HepG2 (cell line): ENCODE data around the gene NTN4. TPM values are rescaled to one million over a fixed set of nuclear protein-coding genes. Genes with fewer than 3 reads are reported as not detected.

Experiments used
- ARID4A ChIP-seq: sonication (generic); formaldehyde crosslinking; IDR thresholded peaks from 2 replicates; pipeline ENCODE4 v1.5.0; 2020; ENCODE audit warnings: mild to moderate bottlenecking, missing genetic modification reagents, borderline replicate concordance
- ATM ChIP-seq: fragments of 450-650 bp; IDR thresholded peaks from 2 replicates; pipeline ENCODE4 v1.7.1; 2017; ENCODE audit warnings: mild to moderate bottlenecking, borderline replicate concordance
- BHLHE40 ChIP-seq: IDR thresholded peaks from 2 replicates; pipeline ENCODE4 v1.6.1; 2011; ENCODE audit warnings: low read length, improper control_type of control experiment
- ETV5 ChIP-seq: IDR thresholded peaks from 2 replicates; pipeline ENCODE4 v1.6.1; 2018; ENCODE audit warnings: missing biosample characterization, missing genetic modification reagents, inconsistent platforms, borderline replicate concordance
- KDM3A ChIP-seq: IDR thresholded peaks from 2 replicates; pipeline ENCODE4 v1.6.1; 2018; ENCODE audit warnings: low read depth, missing compliant biosample characterization
- NKX3-1 ChIP-seq: sonication (generic); formaldehyde crosslinking; IDR thresholded peaks from 2 replicates; pipeline ENCODE4 v1.5.0; 2020; ENCODE audit warnings: missing genetic modification reagents
- PATZ1 ChIP-seq: sonication (generic); formaldehyde crosslinking; IDR thresholded peaks from 2 replicates; pipeline ENCODE4 v1.4.0; 2020; ENCODE audit warnings: missing genetic modification reagents
- PITX1 ChIP-seq: sonication (generic); formaldehyde crosslinking; IDR thresholded peaks from 2 replicates; pipeline ENCODE4 v1.5.1; 2020; ENCODE audit warnings: mild to moderate bottlenecking, missing genetic modification reagents
- RBAK ChIP-seq: sonication (generic); formaldehyde crosslinking; IDR thresholded peaks from 2 replicates; pipeline ENCODE4 v1.5.1; 2020; ENCODE audit warnings: mild to moderate bottlenecking, missing genetic modification reagents
- REST ChIP-seq, 2 experiments: IDR thresholded peaks; 2 replicates each; pipeline ENCODE4 v1.6.1; 2011 to 2012; ENCODE audit warnings: low read length in 2 of 2, borderline replicate concordance in 1 of 2, low read depth in 1 of 2, mild to moderate bottlenecking in 1 of 2, moderate library complexity in 1 of 2
- RFX3 ChIP-seq: IDR thresholded peaks from 2 replicates; pipeline ENCODE4 v1.6.1; 2016; ENCODE audit warnings: missing biosample characterization, missing genetic modification reagents
- SAP130 ChIP-seq: IDR thresholded peaks from 2 replicates; pipeline ENCODE4 v1.6.1; 2016; ENCODE audit warnings: low read depth
- TARDBP ChIP-seq: sonication (generic); formaldehyde crosslinking; IDR thresholded peaks from 2 replicates; pipeline ENCODE4 v1.8.0; 2022; ENCODE audit warnings: mild to moderate bottlenecking, missing genetic modification reagents
- ZNF770 ChIP-seq: sonication (generic); formaldehyde crosslinking; IDR thresholded peaks from 2 replicates; pipeline ENCODE4 v1.5.0; 2020; ENCODE audit warnings: mild to moderate bottlenecking, missing genetic modification reagents
- polyA plus RNA-seq, 8 experiments: library from polyadenylated mRNA; depleted of rRNA in 3 of 8; stranded (reverse) in 7 of 8; unstranded in 1 of 8; fragments of >200 nt; fragmentation: Illumina TruSeq in 4 of 8; extraction: Trizol in 4 of 8; gene quantifications; 2 replicates each; pipeline versions ENCODE4 v1.2.1 to v1.2.3, GENCODE V29; 2011 to 2016; ENCODE audit warnings: low read depth in 4 of 8, missing spikeins in 1 of 8, mixed read lengths in 1 of 8; ENCODE audit not compliant: insufficient read depth in 1 of 8
- total RNA-seq, 5 experiments: library from RNA; depleted of rRNA; stranded (reverse); fragments of >200 nt; fragmentation: Illumina TruSeq; extraction: Trizol; gene quantifications; 2 replicates each; pipeline ENCODE4 v1.2.3, GENCODE V29; 2016; ENCODE audit warnings: low read depth in 1 of 5

NTN4 gene
- total and polyA plus RNA-seq, 2 of the 13 experiments (the other 11 are each of a cell fraction or from before 2014, with no cell fraction given): 7.8 to 11.5 TPM

DNA sequence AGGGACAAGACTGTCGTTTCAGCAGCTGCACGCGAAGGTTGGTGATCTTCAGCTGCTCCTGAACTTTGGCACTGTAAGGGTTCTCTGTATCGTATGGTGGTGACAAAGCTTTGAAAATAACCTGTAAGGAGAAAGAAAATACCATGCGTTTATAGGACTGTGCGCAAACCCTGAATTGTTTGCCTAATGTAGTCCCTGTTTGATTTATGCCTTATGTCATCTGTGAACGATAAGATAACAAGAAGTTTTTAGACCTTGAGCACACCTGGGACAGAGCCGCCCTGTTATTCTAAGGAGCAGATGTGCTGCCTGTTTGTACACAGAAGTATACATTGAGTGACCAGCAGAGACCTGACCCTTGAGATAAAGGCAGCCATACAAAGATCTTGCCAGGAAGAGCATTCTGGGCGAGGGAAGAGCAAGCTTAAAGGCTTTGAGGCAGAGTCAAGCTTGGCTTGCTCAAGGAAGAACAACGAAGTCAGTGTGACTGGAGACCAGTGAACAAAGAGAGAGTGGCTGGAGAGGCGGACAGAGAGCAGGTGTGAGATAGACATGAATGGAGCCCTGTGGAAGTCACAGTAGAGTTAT is 52.4 kb downstream of the NTN4 start (continued):
- TF ChIP-seq REST (IDR thresholded peaks at IDR 0.05; ENCODE audit: borderline replicate concordance in 1 of 2, low read depth in 1 of 2, low read length in 2 of 2) (0 out of 4 replicates have a peak, but pooled peaks of 1 of the 2 experiments have one; percentile 16), BHLHE40 (no peak), RBAK (no peak), ARID4A (CRISPR knock-in tag) (peak; percentile 39; the same call in 1 of the 2 replicates), PATZ1 (no peak), ZNF770 (CRISPR knock-in tag) (no peak), NKX3-1 (no peak), ATM (no peak), SAP130 (peak; percentile 35), KDM3A (CRISPR knock-in tag) (0 out of 2 replicates have a peak, but pooled peaks have one; percentile 38), RFX3 (no peak), TARDBP (CRISPR knock-in tag) (0 out of 2 replicates have a peak, but pooled peaks have one; percentile 27), ETV5 (CRISPR knock-in tag) (no peak; the same call in 1 of the 2 replicates), PITX1 (CRISPR knock-in tag) (0 out of 2 replicates have a peak, but pooled peaks have one; percentile 69)
